PFSK-1 (cell line): ENCODE data around the gene KLHL40.

ENCODE experiments used
- POLR2AphosphoS5 ChIP-seq: IDR thresholded peaks from 2 replicates; pipeline ENCODE4 v1.6.1; 2012; ENCODE audit warnings: low read depth, mild to moderate bottlenecking, control low read depth, low read length, moderate library complexity
- REST ChIP-seq, 2 experiments: IDR thresholded peaks; 2 replicates each; pipeline versions ENCODE4 v1.6.1 to v1.8.0; 2011 to 2012; ENCODE audit warnings: low read depth in 2 of 2, low read length in 2 of 2, control low read depth in 1 of 2, inconsistent platforms in 1 of 2, mild to moderate bottlenecking in 1 of 2, moderate library complexity in 1 of 2; ENCODE audit not compliant: insufficient read depth in 1 of 2
- TAF1 ChIP-seq: IDR thresholded peaks from 2 replicates; pipeline ENCODE4 v1.6.1; 2012; ENCODE audit warnings: low read length, control low read depth, borderline replicate concordance; ENCODE audit not compliant: insufficient read depth

GRCh38 chr3:42685891-42686820 lies 819 bp downstream of the KLHL40 start:
- TF ChIP-seq TAF1 (no peak), REST (IDR thresholded peaks at IDR 0.05; ENCODE audit: insufficient read depth in 1 of 2, low read depth in 2 of 2, low read length in 2 of 2) (no peak), POLR2AphosphoS5 (no peak)
